NCI-H2227 treated with DMSO at 0.1 percent for 48 hours (cell line): ENCODE data around the gene EREG.
"Not testable (repeated sequence)": the region's sequence is repeated elsewhere in the genome, so short reads cannot be mapped to it uniquely, and the experiment has no call there.

ENCODE experiments used
- DNase-seq: peaks from one replicate; lab custom pipeline; 2025; lab: John Stamatoyannopoulos, UW

The EREG gene

GRCh38 chr4:74390677-74391076 is 25.7 kb downstream of the EREG start:
- DNase-seq: no peak

GRCh38 chr4:74391346-74391745 is 26.4 kb downstream of the EREG start:
- no peak for DNase-seq

- no peak for DNase-seq
These were observed 27.0 kb downstream of the EREG start for GRCh38 chr4:74391890-74392475.

- DNase-seq: no peak
These were observed 29.7 kb downstream of the EREG start for GRCh38 chr4:74394476-74395136.

- DNase-seq: no peak
These were observed 30.7 kb downstream of the EREG start for GRCh38 chr4:74395633-74396032.

GRCh38 chr4:74397748-74398426 is 32.9 kb downstream of the EREG start:
- no peak for DNase-seq

- DNase-seq: not testable (repeated sequence)
These were observed 34.1 kb downstream of the EREG start for GRCh38 chr4:74398894-74399589.

DNA sequence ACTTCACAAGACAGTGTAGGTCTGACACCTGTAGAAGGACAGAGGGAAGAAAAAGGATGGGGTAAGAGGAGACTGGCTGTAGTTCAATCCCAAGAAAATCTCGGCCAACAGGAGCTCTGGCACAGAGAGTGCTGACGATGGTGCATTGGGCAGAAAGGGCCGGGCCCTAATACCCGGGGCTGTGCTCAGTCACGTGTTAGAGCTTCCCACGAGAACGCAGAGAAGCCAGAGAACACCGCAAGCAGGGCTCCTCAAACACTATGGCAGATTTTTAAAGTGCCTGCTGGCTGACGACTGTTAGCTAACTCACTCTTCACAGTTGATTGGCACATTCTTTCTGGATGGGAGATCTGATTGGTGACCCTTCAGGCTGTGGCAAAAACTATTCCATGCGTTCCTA is 35.5 kb downstream of the EREG start:
- DNase-seq: no peak

DNA sequence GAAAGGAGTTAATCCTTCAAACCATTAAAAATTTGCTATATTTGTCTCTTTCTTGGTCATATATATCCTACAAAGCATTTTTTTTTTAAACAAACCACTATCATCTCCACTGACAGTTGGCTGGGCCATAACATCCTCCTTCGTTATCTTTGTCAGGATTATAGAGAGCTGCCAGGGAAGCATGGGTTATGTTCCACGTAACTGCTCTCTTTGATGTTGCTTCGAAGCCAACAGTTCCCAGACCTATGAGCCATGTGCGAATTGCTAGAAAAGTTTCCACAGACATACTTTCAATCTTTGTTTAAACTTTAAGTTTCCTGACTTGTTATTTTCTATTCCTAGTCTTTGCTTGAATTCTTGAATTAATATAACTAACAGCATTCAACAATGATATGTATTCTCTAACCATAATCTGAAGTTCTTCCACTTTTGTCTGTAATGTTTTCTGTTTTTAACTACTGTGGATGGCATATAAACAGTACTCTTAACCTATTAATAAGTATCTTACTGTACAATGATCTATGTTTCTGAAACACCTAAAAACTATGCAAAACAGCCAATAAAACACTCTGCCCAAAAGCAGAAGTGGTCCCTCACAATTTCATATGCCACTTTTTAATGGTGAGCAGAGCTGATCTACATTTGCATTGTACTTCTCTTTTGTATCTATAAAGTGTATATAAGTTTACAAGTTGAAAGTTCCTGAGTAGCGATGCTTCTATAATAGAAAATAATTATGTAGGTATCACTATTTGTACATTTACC is 37.9 kb downstream of the EREG start:
- DNase-seq: no peak

DNA sequence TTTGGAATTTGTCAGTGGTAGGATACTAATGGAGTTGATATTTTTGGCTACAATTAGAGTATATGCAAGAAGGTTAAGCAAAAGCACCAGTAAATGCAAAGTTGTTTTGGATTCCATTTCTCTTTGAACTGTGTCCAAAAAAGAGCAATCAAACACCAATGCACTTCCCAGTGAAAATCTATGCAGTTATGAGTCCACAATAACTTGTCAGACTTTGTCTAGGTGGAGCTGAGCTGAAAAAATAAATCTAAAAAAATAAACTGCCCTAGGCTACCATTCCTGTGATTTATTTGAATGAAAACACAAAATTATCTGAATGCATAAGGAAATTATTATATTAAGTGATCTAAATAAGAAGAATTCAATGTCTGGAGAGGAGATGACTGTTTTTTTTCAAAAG is 42.9 kb downstream of the EREG start:
- DNase-seq: no peak

DNA sequence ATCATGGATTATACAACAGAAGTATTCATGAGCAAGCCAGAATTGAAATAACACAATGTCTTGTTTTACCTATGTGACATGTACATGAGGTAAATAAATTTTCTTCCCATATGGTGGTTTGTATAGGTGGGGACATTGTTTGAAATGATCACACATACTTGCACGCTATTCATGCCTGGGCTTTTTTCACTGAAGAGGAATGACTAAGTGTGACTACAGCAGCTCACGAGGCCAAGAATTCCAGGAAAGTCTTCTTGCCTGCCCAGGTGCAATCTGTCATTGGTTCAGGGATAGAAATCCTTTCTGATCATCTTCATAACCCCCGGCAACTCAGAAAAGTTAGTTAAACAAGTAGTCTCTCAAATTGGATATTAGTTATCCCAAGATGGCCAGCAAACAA is 43.7 kb downstream of the EREG start:
- no peak for DNase-seq

DNA sequence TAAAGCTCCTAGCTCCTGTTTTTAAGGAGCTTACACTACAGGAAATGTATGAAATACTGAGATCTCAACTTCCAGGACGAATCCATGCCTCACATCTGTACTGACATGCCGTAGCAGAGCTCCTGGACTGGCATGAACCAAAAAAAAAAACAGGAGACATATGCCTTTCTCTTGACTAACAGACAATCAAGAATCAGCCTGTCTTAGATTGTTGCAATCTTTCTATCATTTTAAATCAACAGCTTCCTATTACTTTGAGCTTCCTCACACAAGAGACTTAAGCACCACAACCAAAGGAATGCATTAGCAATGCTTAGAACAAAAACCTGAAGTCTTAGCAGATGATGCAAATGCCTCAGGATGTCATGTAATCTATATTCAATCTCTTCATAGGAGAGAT is 45.3 kb downstream of the EREG start:
- no peak for DNase-seq

GRCh38 chr4:74412225-74412624 is 47.3 kb downstream of the EREG start:
- no peak for DNase-seq

- DNase-seq: no peak
These were observed 48.3 kb downstream of the EREG start for GRCh38 chr4:74413265-74413664.

DNA sequence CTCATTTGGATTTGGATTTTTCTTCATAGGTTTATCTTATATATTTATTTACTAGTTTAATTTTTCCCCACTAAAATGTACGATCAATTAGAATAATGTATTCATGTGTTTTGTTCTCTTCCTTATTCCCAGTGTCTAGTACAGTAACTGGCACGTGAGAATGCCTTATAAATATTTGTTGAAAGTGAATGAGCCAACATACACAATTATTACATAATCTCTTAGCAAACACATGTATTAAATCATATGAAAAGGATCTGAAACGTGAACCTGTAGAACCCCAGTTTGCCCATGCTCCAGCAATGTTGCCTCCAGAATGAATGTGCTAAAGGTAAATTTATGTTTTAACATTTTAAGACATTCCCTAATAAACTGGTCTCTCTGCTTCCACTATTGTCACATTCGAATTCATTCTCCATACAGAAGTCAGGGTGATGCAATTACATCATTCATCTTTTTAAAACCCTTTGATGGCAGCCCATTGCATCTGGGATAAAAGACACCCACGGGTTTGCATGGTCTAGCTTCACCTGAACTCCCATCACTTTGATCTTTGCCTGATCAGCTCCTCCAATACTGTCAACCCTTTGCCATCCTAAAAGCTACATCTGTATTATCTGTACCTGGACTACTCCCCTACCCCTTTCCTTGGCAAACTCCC is 49.3 kb downstream of the EREG start:
- DNase-seq: no peak

- DNase-seq: no peak
These were observed 50.8 kb downstream of the EREG start for GRCh38 chr4:74415602-74416300.

- DNase-seq: no peak
These were observed 53.2 kb downstream of the EREG start for GRCh38 chr4:74418063-74418670.

DNA sequence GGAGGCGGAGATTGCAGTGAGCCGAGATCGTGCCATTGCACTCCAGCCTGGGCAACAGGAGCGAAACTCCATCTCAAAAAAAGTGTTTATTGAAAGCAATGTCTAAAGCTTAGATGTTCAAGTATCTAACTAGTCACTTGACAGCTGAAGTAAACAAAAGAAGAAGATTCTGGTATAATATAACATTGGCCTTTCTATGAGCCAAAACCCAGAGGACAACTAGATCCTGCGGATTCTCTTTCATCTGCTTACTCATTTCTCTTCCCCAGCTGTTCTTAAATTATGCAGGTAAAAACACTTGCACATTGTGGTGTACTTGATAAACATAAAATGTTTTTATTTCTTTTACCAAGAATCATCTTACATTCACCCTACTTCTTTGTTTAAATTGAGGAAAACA is 55.9 kb downstream of the EREG start:
- no peak for DNase-seq

GRCh38 chr4:74423104-74423503 is 58.2 kb downstream of the EREG start:
- no peak for DNase-seq

GRCh38 chr4:74424111-74424510 is 59.2 kb downstream of the EREG start:
- no peak for DNase-seq

DNA sequence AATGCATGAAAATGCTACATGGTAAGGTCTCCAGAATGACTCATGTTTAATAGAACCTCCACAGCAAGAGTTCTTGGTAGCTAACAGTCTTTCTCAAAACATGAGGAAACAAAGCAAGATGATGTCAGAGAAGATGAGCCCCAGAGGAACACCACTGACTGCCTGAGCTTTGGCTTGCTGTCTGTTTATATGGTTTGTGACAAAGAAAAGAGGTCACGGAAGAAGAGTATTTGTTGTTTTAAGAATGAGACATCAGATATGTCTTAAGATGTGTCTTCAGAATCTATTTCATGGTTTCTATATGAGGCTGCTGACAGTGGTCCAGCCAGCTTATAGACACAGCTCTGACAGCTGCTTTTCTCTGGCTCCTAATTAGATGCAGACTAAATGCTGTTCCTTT is 61.2 kb downstream of the EREG start:
- DNase-seq: no peak
